A375 (cell line): ENCODE data around the gene RCOR1. TPM values are rescaled to one million over a fixed set of nuclear protein-coding genes. Genes with fewer than 3 reads are reported as not detected.

Experiments used
- small RNA-seq: library from RNA; depleted of rRNA; stranded (forward); fragments of <200 nt; gene quantifications from one replicate; pipeline ENCODE3, GENCODE V24; 2014
- total RNA-seq: library from RNA; depleted of rRNA; stranded (reverse); fragments of >200 nt; shearing (Covaris generic); gene quantifications from 2 replicates; pipeline ENCODE4 v1.2.3, GENCODE V29; 2014; rRNA removed

The RCOR1 gene
- 8.4 and 8.5 TPM in 2 replicates for total RNA-seq

GRCh38 chr14:102591944-102592762 lies at the start of gene RCOR1:
TSS of gene RCOR1 (plus strand) at chr14:102592649. CDS start at chr14:102592887, 238 bp downstream.

GRCh38 chr14:102776761-102777710 lies 184.6 kb downstream of the RCOR1 start, which contains the start of gene TRAF3:
TSS of gene TRAF3 (plus strand) at chr14:102777449. CDS start at chr14:102870202, 92,753 bp downstream.

Small RNA genes lying within 50 kb of the gene (small RNA-seq; reads per million reads assigned to genes)
- not detected for gene RF00019
- not detected for gene RN7SL546P

Other genes starting within 250 kb of the RCOR1 start
- 43.6 and 47.6 TPM in 2 replicates for gene CINP, start 229.8 kb upstream of the RCOR1 start, total RNA-seq
- gene TECPR2, start 229.7 kb upstream of the RCOR1 start, total RNA-seq: 4.4 and 6.2 TPM in 2 replicates
- 12.7 and 14.0 TPM in 2 replicates for gene ANKRD9, start 82.9 kb upstream of the RCOR1 start, total RNA-seq
- 16.3 and 24.0 TPM in 2 replicates for gene TRAF3, start 184.8 kb downstream of the RCOR1 start, total RNA-seq